Glomerular endothelial cell (primary cell): ENCODE results near the gene MPLKIP. TPM values are rescaled to one million over a fixed set of nuclear protein-coding genes. Genes with fewer than 3 reads are reported as not detected.
"Not testable (repeated sequence)": the region's sequence is repeated elsewhere in the genome, so short reads cannot be mapped to it uniquely, and the experiment has no call there.

Experiments
- DNase-seq: peaks from one replicate; pipeline ENCODE4 v3.0.0-alpha.2; 2011; ENCODE audit warnings: low read depth, low spot score; ENCODE audit errors: extremely low read depth
- total RNA-seq: library from RNA; depleted of rRNA; stranded (reverse); fragments of >200 nt; gene quantifications from 2 replicates; pipeline ENCODE4 v1.2.3, GENCODE V29; 2015

MPLKIP gene
- 47.2 and 53.0 TPM in 2 replicates for total RNA-seq

DNA sequence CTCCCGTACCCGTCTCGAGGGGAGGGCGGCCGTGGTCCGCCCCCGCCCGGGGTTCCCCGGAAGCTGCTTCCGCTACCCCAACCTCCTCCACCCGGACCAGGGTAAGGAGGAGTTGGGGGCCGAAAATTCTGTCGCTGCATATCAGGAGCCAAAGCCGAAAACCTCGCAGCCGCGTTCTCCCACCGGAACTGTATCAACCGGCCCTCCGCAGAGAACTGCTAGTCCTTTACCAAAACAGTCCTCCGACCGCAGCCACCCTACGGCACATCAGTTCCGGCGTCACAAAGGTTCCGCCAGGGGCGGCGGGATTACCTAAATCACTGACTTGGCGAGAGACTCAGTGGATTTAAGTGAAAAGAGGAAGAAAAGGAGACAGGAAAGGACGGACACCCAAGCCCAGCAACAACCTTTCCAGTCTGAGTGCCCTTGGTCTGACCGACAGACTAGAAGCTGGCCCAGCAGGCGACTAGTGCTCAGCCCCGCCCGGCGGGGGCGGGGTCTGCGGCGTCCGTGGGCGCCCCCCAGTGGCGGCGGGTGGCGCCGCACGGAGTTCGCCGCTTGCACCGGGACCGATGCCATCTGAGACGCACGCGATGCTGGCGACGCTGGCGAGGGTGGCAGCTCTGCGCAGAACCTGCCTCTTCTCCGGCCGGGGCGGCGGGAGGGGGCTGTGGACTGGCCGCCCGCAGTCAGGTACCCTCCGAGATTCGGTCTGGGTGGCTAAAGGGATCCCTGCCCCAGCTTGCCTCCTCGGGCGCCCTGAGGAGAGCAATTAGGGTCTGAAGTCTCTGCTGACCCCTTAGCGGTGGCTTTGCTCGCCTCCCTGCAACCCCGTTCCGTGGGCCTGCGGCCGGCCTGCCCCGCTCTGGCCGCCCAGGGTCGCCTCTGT lies at the start of gene MPLKIP, which contains the start of gene SUGCT:
MPLKIP (minus strand) TSS at position 195 of the 889 bp plus-strand sequence; CDS start at position 140, 55 bp downstream.
SUGCT (plus strand) TSS at position 578 of the 889 bp plus-strand sequence.
- peak; percentile 80 for DNase-seq

DNA sequence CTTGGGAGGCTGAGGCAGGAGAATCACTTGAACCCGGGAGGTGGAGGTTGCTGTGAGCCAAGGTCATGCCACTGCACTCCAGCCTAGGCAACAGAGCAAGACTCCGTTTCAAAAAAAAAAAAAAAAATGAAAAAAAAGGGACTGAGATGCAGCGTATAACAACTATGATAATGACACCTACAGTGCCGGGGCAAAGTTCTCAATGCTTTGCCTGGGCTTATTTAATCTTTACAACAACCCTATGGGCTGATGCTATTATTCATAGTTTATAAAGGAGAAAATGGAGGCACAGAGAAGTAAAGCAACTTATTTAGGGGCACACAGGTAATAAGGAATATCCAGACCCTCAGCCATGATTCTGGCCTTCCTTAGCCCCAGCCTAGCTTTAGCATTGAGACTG lies 48.0 kb upstream of the MPLKIP start:
- DNase-seq: no peak

GRCh38 chr7:40177071-40177470 lies 42.6 kb upstream of the MPLKIP start:
- no peak for DNase-seq

DNA sequence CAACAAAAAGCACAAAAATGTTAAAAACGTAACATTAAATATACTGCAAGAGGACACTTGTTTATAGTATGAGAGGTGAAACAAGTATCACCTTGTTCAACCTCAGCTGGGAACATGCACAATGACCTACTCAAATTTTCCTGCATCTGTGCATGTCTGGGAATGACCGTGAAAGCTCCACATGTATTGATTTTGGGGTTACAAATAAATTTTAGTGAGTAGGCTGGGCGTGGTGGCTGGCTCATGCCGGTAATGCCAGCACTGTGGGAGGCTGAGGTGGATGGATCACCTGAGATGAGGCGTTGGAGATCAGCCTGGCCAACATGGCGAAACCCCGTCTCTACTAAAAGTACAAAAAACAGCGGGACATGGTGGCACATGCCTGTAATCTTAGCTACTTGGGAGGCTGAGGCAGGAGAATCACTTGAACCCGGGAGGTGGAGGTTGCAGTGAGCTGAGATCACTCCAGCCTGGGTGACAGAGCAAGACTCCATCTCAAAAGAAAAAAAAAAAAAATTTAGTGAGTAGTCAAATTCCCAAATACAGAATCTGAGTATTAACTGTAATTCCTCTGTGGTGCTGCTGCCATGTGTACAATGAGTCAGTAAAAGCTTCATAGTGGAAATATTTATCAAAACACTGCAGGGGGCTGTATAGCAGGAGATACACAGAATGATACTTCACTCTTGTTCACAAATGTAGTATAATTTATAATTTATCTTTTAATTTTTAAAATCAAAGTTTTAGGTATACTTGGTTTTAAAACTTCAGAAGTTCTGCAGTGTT lies 41.5 kb upstream of the MPLKIP start:
- no peak for DNase-seq

DNA sequence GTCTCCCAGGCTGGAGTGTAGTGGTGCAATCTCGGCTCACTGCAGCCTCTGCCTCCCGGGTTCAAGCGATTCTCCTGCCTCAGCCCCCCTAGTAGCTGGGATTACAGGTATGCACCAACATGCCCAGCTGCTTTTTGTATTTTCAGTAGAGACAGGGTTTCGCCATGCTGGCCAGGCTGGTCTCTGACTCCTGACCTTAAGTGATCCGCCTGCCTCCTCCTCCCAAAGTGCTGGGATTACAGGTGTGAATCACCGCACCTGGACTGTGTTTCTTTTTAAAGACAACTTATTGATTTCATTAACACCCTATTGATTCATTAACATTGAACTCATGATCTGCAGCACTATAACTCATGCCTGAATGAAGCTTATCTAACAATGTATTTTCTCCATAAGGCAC lies 40.8 kb upstream of the MPLKIP start:
- not testable (repeated sequence) for DNase-seq

DNA sequence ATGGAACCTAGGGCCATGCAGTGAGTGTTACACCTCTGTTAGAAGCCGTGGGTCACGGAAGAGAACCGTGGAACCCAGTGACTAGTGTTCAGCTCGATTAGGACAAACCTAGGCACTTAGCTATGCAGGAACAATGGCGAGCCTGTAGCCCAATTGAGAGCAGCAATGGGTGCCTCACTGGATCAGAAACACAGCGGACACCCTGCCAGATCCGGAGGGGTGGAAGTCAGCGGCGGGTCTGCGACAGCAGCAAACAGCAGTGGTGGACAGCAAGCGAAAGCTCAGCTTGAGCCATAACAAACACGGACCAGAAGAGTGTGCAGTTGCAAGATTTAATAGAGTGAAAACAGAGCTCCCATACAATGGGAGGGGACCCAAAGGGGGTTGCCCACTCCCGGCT lies 38.7 kb upstream of the MPLKIP start:
- DNase-seq: not testable (repeated sequence)

DNA sequence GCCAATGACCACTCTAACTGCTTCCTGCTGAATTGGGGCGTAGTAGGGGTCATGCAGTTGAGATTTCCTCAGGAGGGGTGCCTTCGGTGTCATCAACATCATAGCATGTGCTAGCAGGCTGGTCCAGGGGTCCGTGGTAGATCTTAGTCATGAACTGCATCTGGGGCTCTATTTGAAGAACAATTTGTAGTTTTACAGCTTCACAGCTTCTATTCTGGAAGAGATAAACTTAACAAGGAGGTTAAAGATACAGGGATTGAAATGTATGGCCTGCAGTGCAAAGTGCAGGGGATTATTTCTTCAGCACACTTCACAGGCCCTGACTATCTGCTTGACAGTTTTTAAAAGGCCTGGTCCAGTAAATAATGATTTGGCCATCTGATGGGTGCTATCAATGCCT lies 33.8 kb upstream of the MPLKIP start:
- not testable (repeated sequence) for DNase-seq

- no peak for DNase-seq
Measured at GRCh38 chr7:40167291-40167690, 32.9 kb upstream of the MPLKIP start.

DNA sequence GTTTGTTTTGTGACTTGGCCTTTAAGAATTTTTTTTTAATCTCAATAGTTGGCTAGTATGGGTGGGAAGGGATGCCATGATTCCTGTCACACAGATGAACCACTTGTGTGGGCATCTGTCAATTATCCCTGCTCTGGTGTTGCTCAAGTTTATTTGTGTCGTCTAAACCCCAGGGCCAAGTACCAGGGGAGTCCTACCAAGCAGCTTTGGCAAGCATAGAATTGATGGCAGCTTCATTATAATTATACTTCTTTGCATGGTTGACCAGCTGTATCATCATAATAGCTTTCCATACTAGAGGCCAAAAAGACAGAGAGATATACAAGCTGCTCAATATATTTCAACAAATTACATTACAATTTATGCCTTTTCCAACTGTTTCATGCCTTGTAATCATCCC lies 30.8 kb upstream of the MPLKIP start:
- DNase-seq: no peak

- DNase-seq: no peak
Measured at GRCh38 chr7:40162516-40162915, 28.1 kb upstream of the MPLKIP start.

DNA sequence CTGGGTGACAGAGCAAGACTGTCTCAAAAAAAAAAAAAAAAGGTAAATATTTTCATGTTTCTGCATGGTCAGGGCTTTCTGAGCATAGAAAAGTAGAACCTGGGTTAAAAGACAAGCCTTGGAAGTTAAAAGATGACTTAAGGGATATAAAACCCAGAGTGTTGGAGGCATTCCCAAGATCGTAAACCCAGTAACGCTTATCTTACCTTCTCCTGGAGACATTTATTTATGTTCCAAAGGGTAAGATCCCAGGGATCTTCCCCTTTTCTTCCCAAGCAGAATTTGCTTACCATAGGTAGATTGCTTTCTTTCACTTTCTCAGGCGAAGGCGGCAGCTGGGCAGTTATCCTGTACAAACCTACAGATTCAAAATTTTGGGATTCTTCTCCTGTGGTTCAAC lies 22.6 kb upstream of the MPLKIP start:
- DNase-seq: no peak

DNA sequence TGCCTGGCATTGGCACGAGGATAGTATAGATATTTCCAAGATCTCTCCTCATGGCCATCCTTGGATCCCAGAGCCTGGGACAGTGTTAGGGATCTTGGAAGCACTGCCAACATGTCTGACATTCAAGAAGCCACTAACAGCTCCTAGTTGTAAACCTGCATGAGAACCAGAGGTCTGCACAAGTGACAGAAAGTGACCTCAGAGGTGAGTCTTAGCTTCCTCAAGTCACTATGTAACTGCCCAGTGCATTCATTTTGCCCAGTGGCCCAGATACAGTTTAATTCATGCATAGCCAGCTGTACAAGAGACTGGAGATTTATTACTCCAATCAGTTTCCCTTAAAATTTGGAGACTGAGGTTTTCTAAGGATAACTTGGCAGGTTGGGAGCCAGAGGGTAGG lies 17.1 kb upstream of the MPLKIP start:
- DNase-seq: no peak

DNA sequence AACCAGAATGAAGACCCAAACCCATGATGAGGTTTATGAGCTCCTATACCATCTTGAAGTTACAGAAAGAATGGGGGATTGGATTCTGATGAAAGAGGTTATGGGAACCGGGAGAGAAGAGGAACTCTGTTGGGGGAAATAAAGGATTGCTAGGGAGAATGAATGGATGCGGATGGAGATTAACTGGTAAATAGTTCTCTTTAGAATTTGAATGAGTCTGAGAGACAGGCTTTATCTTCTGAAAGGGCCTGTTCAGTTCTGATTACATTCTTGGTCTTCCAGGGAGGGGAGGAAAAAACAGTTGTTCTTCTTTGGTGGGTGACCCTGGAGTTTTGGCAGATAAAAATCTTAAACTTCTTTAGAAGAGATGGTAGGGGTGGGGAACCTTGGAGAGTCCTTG lies 14.2 kb upstream of the MPLKIP start:
- DNase-seq: no peak

- DNase-seq: not testable (repeated sequence)
Measured at GRCh38 chr7:40148247-40148580, 13.8 kb upstream of the MPLKIP start.

DNA sequence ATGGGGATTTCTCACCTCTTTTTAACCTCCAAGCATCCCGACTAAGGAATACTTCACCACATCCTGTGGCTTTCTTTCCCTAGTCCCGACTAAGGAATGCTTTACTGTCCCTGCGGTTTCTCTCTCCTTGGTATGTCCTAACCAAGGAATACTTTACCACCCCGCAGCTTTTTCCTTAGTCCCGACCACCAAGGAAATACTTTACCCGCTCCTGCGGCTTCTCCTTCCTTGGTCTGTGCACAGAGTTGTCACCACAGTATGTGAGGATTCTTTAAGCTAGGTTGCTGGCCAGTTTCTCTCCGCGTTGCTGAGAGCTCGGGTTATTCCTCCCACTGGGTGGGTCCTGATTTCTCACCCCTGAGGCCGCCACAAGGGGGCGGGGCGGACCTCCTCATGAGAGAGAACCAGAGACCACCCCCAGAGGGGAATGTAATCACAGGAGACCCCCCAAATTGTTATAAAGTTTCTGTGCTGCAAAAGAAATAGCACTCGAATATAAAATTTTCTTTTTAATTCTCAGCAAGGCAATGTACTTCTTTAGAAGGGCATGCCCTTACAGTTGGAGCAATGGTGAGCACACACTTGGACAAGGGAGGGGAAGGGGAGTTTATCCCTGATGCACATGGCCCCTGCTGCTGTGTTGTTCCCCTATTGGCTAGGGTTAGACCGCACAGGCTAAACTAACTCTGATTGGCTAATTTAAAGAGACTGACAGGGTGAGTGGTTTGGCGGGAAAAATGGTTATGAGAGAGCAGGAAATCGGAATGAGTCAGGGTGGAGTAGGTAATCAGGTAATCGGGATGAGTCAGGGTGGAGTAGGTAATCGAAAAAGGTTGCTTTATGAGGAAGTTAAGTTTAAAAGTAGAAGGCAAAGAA lies 13.2 kb upstream of the MPLKIP start:
- DNase-seq: no peak

GRCh38 chr7:40145596-40146130 lies 11.2 kb upstream of the MPLKIP start:
- not testable (repeated sequence) for DNase-seq

GRCh38 chr7:40141916-40142315 lies 7.5 kb upstream of the MPLKIP start:
- not testable (repeated sequence) for DNase-seq

GRCh38 chr7:40139891-40140290 lies 5.5 kb upstream of the MPLKIP start:
- not testable (repeated sequence) for DNase-seq

- no peak for DNase-seq
Measured at GRCh38 chr7:40138973-40139372, 4.6 kb upstream of the MPLKIP start.

GRCh38 chr7:40137563-40137962 lies 3.1 kb upstream of the MPLKIP start:
- no peak for DNase-seq

DNA sequence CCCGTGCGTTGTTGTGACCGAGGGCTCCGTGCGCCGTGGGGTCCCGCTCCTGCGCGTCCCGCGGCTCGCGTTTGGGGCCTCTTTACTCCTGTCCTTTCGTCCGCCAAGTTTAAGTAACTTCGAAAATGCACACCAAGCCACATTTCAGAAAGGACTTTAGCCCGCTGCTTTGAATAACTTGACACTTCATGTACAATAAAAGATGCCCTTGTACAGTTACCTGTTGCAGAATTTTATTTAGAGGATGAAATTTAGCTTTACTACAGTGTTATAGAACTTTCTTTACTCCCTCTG lies 842 bp upstream of the MPLKIP start:
- no peak for DNase-seq
